Stimulated activated CD8-positive, alpha-beta memory T cell treated with anti-CD3 and anti-CD28 coated beads, Interleukin-4, amount 100 ng/mL, for 48 hours (primary cell): Measurements from ENCODE around the gene HMX1.
A peak's percentile ranks its signal among the peaks of the same experiment; 100 is the strongest.

Experiments used
- DNase-seq: peaks from one replicate; pipeline ENCODE4 v3.0.0-alpha.2; 2020

The HMX1 gene

GRCh38 chr4:8871417-8872401 lies at the start of gene HMX1:
TSS of gene HMX1 (minus strand) at chr4:8871839. CDS start at chr4:8871614, 225 bp downstream.
- no peak for DNase-seq

GRCh38 chr4:8920969-8921368 lies 49.3 kb upstream of the HMX1 start:
- DNase-seq, result peak; percentile 2

- peak; percentile 7 for DNase-seq
Observed at GRCh38 chr4:8920289-8920965, 48.8 kb upstream of the HMX1 start.

- peak; percentile 5 for DNase-seq
Observed at GRCh38 chr4:8919651-8920288, 48.1 kb upstream of the HMX1 start.

- peak; percentile 87 for DNase-seq
Observed at GRCh38 chr4:8917868-8918783, 46.5 kb upstream of the HMX1 start.

- DNase-seq, result peak; percentile 16
Observed at GRCh38 chr4:8917321-8917811, 45.7 kb upstream of the HMX1 start.

GRCh38 chr4:8916906-8917305 lies 45.3 kb upstream of the HMX1 start:
- DNase-seq, result no peak

GRCh38 chr4:8916351-8916885 lies 44.8 kb upstream of the HMX1 start:
- DNase-seq, result peak; percentile 9

- DNase-seq, result peak; percentile 10
Observed at GRCh38 chr4:8915201-8916200, 43.9 kb upstream of the HMX1 start.

GRCh38 chr4:8914461-8915171 lies 43.0 kb upstream of the HMX1 start:
- peak; percentile 14 for DNase-seq

GRCh38 chr4:8913858-8914460 lies 42.3 kb upstream of the HMX1 start:
- DNase-seq, result peak; percentile 5

- no peak for DNase-seq
Observed at GRCh38 chr4:8913121-8913857, 41.6 kb upstream of the HMX1 start.

- DNase-seq, result no peak
Observed at GRCh38 chr4:8912506-8912905, 40.9 kb upstream of the HMX1 start.

- no peak for DNase-seq
Observed at GRCh38 chr4:8912089-8912455, 40.4 kb upstream of the HMX1 start.

GRCh38 chr4:8911316-8912088 lies 39.9 kb upstream of the HMX1 start:
- DNase-seq, result peak; percentile 14

GRCh38 chr4:8910822-8911315 lies 39.2 kb upstream of the HMX1 start:
- no peak for DNase-seq

GRCh38 chr4:8910100-8910821 lies 38.6 kb upstream of the HMX1 start:
- peak; percentile 15 for DNase-seq
